K562 (cell line): ENCODE results near the gene MARCHF7. TPM values are rescaled to one million over a fixed set of nuclear protein-coding genes. Genes with fewer than 3 reads are reported as not detected.
A peak's percentile ranks its signal among the peaks of the same experiment; 100 is the strongest.

Experiments
- DLX4 ChIP-seq: fragments of 250-450 bp; sonication (Bioruptor Pico); IDR thresholded peaks from 2 replicates; pipeline ENCODE4 v1.6.1; 2021; ENCODE audit warnings: mild to moderate bottlenecking
- FOXK2 ChIP-seq, 2 experiments: fragments of 450-650 bp; IDR thresholded peaks in 1 of 2; conservative IDR thresholded peaks in 1 of 2; 2 replicates each; pipeline ENCODE4 v1.6.1; 2016; ENCODE audit warnings: low read depth in 2 of 2, mild to moderate bottlenecking in 1 of 2
- PTTG1 ChIP-seq: fragments of 450-650 bp; IDR thresholded peaks from 2 replicates; pipeline ENCODE4 v1.6.1; 2016; ENCODE audit warnings: low read depth, mild to moderate bottlenecking, missing genetic modification characterization, missing compliant biosample characterization
- SMARCA5 ChIP-seq: fragments of 450-650 bp; IDR thresholded peaks from 2 replicates; pipeline ENCODE4 v1.6.1; 2016
- SMARCE1 ChIP-seq: fragments of 450-650 bp; IDR thresholded peaks from 2 replicates; pipeline ENCODE4 v1.7.1; 2016; ENCODE audit warnings: mild to moderate bottlenecking
- ZBTB11 ChIP-seq, 3 experiments: fragments of 200-800 bp in 1 of 3; fragments of 250-450 bp in 1 of 3; fragments of 450-650 bp in 1 of 3; sonication (Bioruptor Pico) in 1 of 3; sonication (Bioruptor generic) in 1 of 3; formaldehyde crosslinking in 1 of 3; IDR thresholded peaks; 2 replicates each; pipeline versions ENCODE4 v1.6.1 to v1.8.0; 2016 to 2022; ENCODE audit warnings: mild to moderate bottlenecking in 2 of 3, missing genetic modification characterization in 2 of 3, missing compliant biosample characterization in 1 of 3, moderate library complexity in 1 of 3
- polyA plus RNA-seq, 8 experiments: library from polyadenylated mRNA; depleted of rRNA in 4 of 8; stranded (reverse) in 5 of 8; unstranded in 3 of 8; fragments of >200 nt; fragmentation: Nextera tagmentation in 2 of 8; fragmentation: Illumina TruSeq in 1 of 8; extraction: Ambion mirVana in 2 of 8; extraction: Trizol in 1 of 8; gene quantifications; 2 replicates each; pipeline versions ENCODE4 v1.2.1 to v1.2.3, GENCODE V29; 2011 to 2014; ENCODE audit warnings: inconsistent platforms in 1 of 8, missing spikeins in 1 of 8
- total RNA-seq, 7 experiments: library from RNA; depleted of rRNA in 6 of 7; stranded (reverse); fragments of >200 nt in 6 of 7; fragmentation: Illumina TruSeq in 2 of 7; extraction: Trizol in 2 of 7; gene quantifications; 2 replicates each; pipeline versions ENCODE4 v1.2.1 to v1.2.3, GENCODE V29; 2011 to 2021; ENCODE audit warnings: low replicate concordance in 1 of 7
- TF ChIP-seq, protein P1 (sequence below): sonication (generic); formaldehyde crosslinking; IDR thresholded peaks from 2 replicates; pipeline ENCODE4 v1.8.0; 2022; ENCODE audit warnings: mild to moderate bottlenecking, missing genetic modification reagents
- TF ChIP-seq, protein P2 (sequence below): fragments of 450-650 bp; IDR thresholded peaks from 2 replicates; pipeline ENCODE4 v1.6.1; 2016; ENCODE audit warnings: borderline replicate concordance
- TF ChIP-seq, protein P3 (sequence below), 2 experiments: fragments of 450-650 bp; IDR thresholded peaks; 2 replicates each; pipeline ENCODE4 v1.6.1; 2018; ENCODE audit warnings: mild to moderate bottlenecking in 2 of 2, low read depth in 1 of 2; ENCODE audit not compliant: partially characterized antibody in 2 of 2

Gene MARCHF7
- total and polyA plus RNA-seq, 9 of the 15 experiments (the other 6 are each of a cell fraction or from before 2014, with no cell fraction given), result 58.2 to 137 (median 86.7) TPM

- TF ChIP-seq, protein P1, sequence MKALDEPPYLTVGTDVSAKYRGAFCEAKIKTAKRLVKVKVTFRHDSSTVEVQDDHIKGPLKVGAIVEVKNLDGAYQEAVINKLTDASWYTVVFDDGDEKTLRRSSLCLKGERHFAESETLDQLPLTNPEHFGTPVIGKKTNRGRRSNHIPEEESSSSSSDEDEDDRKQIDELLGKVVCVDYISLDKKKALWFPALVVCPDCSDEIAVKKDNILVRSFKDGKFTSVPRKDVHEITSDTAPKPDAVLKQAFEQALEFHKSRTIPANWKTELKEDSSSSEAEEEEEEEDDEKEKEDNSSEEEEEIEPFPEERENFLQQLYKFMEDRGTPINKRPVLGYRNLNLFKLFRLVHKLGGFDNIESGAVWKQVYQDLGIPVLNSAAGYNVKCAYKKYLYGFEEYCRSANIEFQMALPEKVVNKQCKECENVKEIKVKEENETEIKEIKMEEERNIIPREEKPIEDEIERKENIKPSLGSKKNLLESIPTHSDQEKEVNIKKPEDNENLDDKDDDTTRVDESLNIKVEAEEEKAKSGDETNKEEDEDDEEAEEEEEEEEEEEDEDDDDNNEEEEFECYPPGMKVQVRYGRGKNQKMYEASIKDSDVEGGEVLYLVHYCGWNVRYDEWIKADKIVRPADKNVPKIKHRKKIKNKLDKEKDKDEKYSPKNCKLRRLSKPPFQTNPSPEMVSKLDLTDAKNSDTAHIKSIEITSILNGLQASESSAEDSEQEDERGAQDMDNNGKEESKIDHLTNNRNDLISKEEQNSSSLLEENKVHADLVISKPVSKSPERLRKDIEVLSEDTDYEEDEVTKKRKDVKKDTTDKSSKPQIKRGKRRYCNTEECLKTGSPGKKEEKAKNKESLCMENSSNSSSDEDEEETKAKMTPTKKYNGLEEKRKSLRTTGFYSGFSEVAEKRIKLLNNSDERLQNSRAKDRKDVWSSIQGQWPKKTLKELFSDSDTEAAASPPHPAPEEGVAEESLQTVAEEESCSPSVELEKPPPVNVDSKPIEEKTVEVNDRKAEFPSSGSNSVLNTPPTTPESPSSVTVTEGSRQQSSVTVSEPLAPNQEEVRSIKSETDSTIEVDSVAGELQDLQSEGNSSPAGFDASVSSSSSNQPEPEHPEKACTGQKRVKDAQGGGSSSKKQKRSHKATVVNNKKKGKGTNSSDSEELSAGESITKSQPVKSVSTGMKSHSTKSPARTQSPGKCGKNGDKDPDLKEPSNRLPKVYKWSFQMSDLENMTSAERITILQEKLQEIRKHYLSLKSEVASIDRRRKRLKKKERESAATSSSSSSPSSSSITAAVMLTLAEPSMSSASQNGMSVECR (CRISPR knock-in tag), result no peak
- TF ChIP-seq PTTG1 (tag), result no peak
- peak in 1 of 3 experiments; percentile 31; a peak in 1 of 6 replicates for TF ChIP-seq ZBTB11 (CRISPR knock-in tag; IDR thresholded peaks at IDR 0.05)
- TF ChIP-seq, protein P2, sequence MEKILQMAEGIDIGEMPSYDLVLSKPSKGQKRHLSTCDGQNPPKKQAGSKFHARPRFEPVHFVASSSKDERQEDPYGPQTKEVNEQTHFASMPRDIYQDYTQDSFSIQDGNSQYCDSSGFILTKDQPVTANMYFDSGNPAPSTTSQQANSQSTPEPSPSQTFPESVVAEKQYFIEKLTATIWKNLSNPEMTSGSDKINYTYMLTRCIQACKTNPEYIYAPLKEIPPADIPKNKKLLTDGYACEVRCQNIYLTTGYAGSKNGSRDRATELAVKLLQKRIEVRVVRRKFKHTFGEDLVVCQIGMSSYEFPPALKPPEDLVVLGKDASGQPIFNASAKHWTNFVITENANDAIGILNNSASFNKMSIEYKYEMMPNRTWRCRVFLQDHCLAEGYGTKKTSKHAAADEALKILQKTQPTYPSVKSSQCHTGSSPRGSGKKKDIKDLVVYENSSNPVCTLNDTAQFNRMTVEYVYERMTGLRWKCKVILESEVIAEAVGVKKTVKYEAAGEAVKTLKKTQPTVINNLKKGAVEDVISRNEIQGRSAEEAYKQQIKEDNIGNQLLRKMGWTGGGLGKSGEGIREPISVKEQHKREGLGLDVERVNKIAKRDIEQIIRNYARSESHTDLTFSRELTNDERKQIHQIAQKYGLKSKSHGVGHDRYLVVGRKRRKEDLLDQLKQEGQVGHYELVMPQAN, result peak; percentile 14; the same call in 1 of the 2 replicates
- peak in 1 of 2 experiments; percentile 40; a peak in 1 of 4 replicates for TF ChIP-seq FOXK2 (conservative IDR thresholded peaks at IDR 0.05 in 1 of 2, IDR thresholded peaks at IDR 0.05 in 1 of 2; ENCODE audit: low read depth in 2 of 2)
- 0 out of 2 replicates have a peak, but pooled peaks have one; percentile 42 for TF ChIP-seq SMARCA5
- no peak for TF ChIP-seq DLX4 (CRISPR knock-in tag)
- TF ChIP-seq, protein P3, sequence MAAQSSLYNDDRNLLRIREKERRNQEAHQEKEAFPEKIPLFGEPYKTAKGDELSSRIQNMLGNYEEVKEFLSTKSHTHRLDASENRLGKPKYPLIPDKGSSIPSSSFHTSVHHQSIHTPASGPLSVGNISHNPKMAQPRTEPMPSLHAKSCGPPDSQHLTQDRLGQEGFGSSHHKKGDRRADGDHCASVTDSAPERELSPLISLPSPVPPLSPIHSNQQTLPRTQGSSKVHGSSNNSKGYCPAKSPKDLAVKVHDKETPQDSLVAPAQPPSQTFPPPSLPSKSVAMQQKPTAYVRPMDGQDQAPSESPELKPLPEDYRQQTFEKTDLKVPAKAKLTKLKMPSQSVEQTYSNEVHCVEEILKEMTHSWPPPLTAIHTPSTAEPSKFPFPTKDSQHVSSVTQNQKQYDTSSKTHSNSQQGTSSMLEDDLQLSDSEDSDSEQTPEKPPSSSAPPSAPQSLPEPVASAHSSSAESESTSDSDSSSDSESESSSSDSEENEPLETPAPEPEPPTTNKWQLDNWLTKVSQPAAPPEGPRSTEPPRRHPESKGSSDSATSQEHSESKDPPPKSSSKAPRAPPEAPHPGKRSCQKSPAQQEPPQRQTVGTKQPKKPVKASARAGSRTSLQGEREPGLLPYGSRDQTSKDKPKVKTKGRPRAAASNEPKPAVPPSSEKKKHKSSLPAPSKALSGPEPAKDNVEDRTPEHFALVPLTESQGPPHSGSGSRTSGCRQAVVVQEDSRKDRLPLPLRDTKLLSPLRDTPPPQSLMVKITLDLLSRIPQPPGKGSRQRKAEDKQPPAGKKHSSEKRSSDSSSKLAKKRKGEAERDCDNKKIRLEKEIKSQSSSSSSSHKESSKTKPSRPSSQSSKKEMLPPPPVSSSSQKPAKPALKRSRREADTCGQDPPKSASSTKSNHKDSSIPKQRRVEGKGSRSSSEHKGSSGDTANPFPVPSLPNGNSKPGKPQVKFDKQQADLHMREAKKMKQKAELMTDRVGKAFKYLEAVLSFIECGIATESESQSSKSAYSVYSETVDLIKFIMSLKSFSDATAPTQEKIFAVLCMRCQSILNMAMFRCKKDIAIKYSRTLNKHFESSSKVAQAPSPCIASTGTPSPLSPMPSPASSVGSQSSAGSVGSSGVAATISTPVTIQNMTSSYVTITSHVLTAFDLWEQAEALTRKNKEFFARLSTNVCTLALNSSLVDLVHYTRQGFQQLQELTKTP (IDR thresholded peaks at IDR 0.05; ENCODE audit: low read depth in 1 of 2, partially characterized antibody in 2 of 2), result peak; percentile 42 to 52
- TF ChIP-seq SMARCE1, result peak; percentile 39; the same call in 1 of the 2 replicates
Measured at GRCh38 chr2:159711562-159712142, 654 bp upstream of the MARCHF7 start (continued).
